ENCODE results near the gene NPAS2. TPM values are rescaled to one million over a fixed set of nuclear protein-coding genes. Genes with fewer than 3 reads are reported as not detected.

NPAS2 gene
- polyA plus RNA-seq, 1 donor (not counting 4 experiments of a cell fraction or from before 2014, with no cell fraction given) = 17.7 TPM

GRCh38 chr2:100934504-100935371 is 114.8 kb downstream of the NPAS2 start:
- Histone ChIP-seq H3K36me3 (ENCODE audit: control insufficient read depth in 2 of 2, extremely low read depth in 1 of 2, insufficient read depth in 2 of 2, low read length in 2 of 2) (peaks cover 14 to 33% of the 10 kb centered on the region in 2 experiments), H3K4me2 (ENCODE audit: control insufficient read depth, extremely low read depth, insufficient read depth, low read depth, low read length) (no peak overlapping the region), H4K20me1 (ENCODE audit: control insufficient read depth, extremely low read depth, insufficient read depth, low read length) (no peaks in the 10 kb centered on the region), H3K79me2 (ENCODE audit: control insufficient read depth, insufficient read depth, low read length) (no peaks in the 10 kb centered on the region), H3K27me3 (ENCODE audit: control insufficient read depth, extremely low read depth, insufficient read depth, low read length) (no peaks in the 10 kb centered on the region), H3K4me3 (ENCODE audit: control insufficient read depth in 2 of 3, extremely low read depth in 1 of 3, insufficient read depth in 2 of 3, low read depth in 1 of 3, low read length in 3 of 3) (no peak overlapping the region), H3K9ac (ENCODE audit: control insufficient read depth, extremely low read depth, insufficient read depth, low read length) (no peak overlapping the region), H3K9me3 (ENCODE audit: control insufficient read depth, low read depth, low read length) (no peaks in the 10 kb centered on the region), H3K27ac (ENCODE audit: control insufficient read depth, insufficient read depth, low read length) (no peak overlapping the region), H3K4me1 (ENCODE audit: control insufficient read depth, extremely low read depth, insufficient read depth, low read length) (no peaks in the 10 kb centered on the region), H2AFZ (ENCODE audit: control insufficient read depth, low read length) (no peak overlapping the region), H3K9me1 (ENCODE audit: control insufficient read depth, extremely low read depth, insufficient read depth, low read length) (peaks cover 3% of the 10 kb centered on the region)
- DNase-seq (ENCODE audit: low read depth, low spot score) = no peak
- TF ChIP-seq EZH2 (IDR thresholded peaks at IDR 0.05; ENCODE audit: low read length) (no peak), CTCF (optimal IDR thresholded peaks at IDR 0.05 in 1 of 3, IDR thresholded peaks at IDR 0.05 in 1 of 3, conservative IDR thresholded peaks at IDR 0.05 in 1 of 3; ENCODE audit: extremely low read depth in 1 of 3, insufficient read depth in 2 of 3, low read length in 3 of 3) (no peak)
- dilution Hi-C loops (cut with MboI; ENCODE audit: extremely low pct_ligation_motif_present, low sequenced_read_pairs) = no loop called here
- FAIRE-seq = no peak

GRCh38 chr2:100935372-100935752 is 115.4 kb downstream of the NPAS2 start:
- Histone ChIP-seq H3K9me1 (ENCODE audit: control insufficient read depth, extremely low read depth, insufficient read depth, low read length) (peaks cover 3% of the 10 kb centered on the region), H4K20me1 (ENCODE audit: control insufficient read depth, extremely low read depth, insufficient read depth, low read length) (no peaks in the 10 kb centered on the region), H3K9me3 (ENCODE audit: control insufficient read depth, low read depth, low read length) (no peaks in the 10 kb centered on the region), H3K4me3 (ENCODE audit: control insufficient read depth in 2 of 3, extremely low read depth in 1 of 3, insufficient read depth in 2 of 3, low read depth in 1 of 3, low read length in 3 of 3) (no peak overlapping the region), H3K27ac (ENCODE audit: control insufficient read depth, insufficient read depth, low read length) (no peak overlapping the region), H3K4me1 (ENCODE audit: control insufficient read depth, extremely low read depth, insufficient read depth, low read length) (no peaks in the 10 kb centered on the region), H3K27me3 (ENCODE audit: control insufficient read depth, extremely low read depth, insufficient read depth, low read length) (no peaks in the 10 kb centered on the region), H3K36me3 (ENCODE audit: control insufficient read depth in 2 of 2, extremely low read depth in 1 of 2, insufficient read depth in 2 of 2, low read length in 2 of 2) (peaks cover 14 to 33% of the 10 kb centered on the region in 2 experiments), H3K79me2 (ENCODE audit: control insufficient read depth, insufficient read depth, low read length) (no peaks in the 10 kb centered on the region), H2AFZ (ENCODE audit: control insufficient read depth, low read length) (no peak overlapping the region), H3K4me2 (ENCODE audit: control insufficient read depth, extremely low read depth, insufficient read depth, low read depth, low read length) (no peak overlapping the region), H3K9ac (ENCODE audit: control insufficient read depth, extremely low read depth, insufficient read depth, low read length) (no peak overlapping the region)
- dilution Hi-C loops (cut with MboI; ENCODE audit: extremely low pct_ligation_motif_present, low sequenced_read_pairs) = no loop called here
- FAIRE-seq (no peak), DNase-seq (ENCODE audit: low read depth, low spot score) (no peak)
- TF ChIP-seq EZH2 (IDR thresholded peaks at IDR 0.05; ENCODE audit: low read length) (no peak), CTCF (optimal IDR thresholded peaks at IDR 0.05 in 1 of 3, IDR thresholded peaks at IDR 0.05 in 1 of 3, conservative IDR thresholded peaks at IDR 0.05 in 1 of 3; ENCODE audit: extremely low read depth in 1 of 3, insufficient read depth in 2 of 3, low read length in 3 of 3) (no peak)

Measured in keratinocyte (primary cell).